ENCODE results near the gene KRTAP10-2. TPM values are rescaled to one million over a fixed set of nuclear protein-coding genes. Genes with fewer than 3 reads are reported as not detected.

Gene KRTAP10-2
- total and polyA plus RNA-seq, 7 donors = not detected

GRCh38 chr21:44525391-44526095 is 25.8 kb downstream of the KRTAP10-2 start:
- DNase-seq = peak in 1 of 2 donors; percentile 33
- WGBS, 3 donors = 80 to 83% (median 81%) methylated on average over 20 of the region's 20 CpGs
- intact Hi-C loops (cut with DNase I) = no loop called here

GRCh38 chr21:44524414-44525371 is 26.6 kb downstream of the KRTAP10-2 start:
- H3K4me3 ChIP-seq = no peak overlapping the region
- H3K36me3 ChIP-seq (ENCODE audit: insufficient read depth in 1 of 2, low read depth in 1 of 2) = no peaks in the 10 kb centered on the region
- no peaks in the 10 kb centered on the region for H3K4me1 ChIP-seq
- DNase-seq (no peak), ATAC-seq (no peak)
- no peaks in the 10 kb centered on the region for H3K9me3 ChIP-seq
- no peak overlapping the region for H3K27ac ChIP-seq
- TF ChIP-seq CTCF (IDR thresholded peaks at IDR 0.05) = no peak
- peaks cover 0 to 20% (median 10%) of the 10 kb centered on the region in 3 donors for H3K27me3 ChIP-seq (ENCODE audit: insufficient read depth in 3 of 3, low read length in 2 of 3)
- 78 to 87% (median 80%) methylated on average over 2 of the region's 2 CpGs for WGBS, 3 donors
- intact Hi-C loops (cut with DNase I) = no loop called here

More at GRCh38 chr21:44525391-44526095, 25.8 kb downstream of the KRTAP10-2 start:
- peaks cover 0 to 22% (median 5%) of the 10 kb centered on the region in 3 donors for H3K27me3 ChIP-seq (ENCODE audit: insufficient read depth in 3 of 3, low read length in 2 of 3)
- no peaks in the 10 kb centered on the region for H3K36me3 ChIP-seq (ENCODE audit: insufficient read depth in 1 of 2, low read depth in 1 of 2)
- no peaks in the 10 kb centered on the region for H3K4me1 ChIP-seq
- no peaks in the 10 kb centered on the region for H3K9me3 ChIP-seq
- H3K27ac ChIP-seq = no peak overlapping the region
- ATAC-seq = no peak
- no peak for TF ChIP-seq CTCF (IDR thresholded peaks at IDR 0.05)
- H3K4me3 ChIP-seq = no peak overlapping the region

- Histone ChIP-seq H3K9me3 (no peaks in the 10 kb centered on the region), H3K27ac (no peak overlapping the region), H3K4me1 (no peaks in the 10 kb centered on the region), H3K4me3 (no peak overlapping the region), H3K36me3 (ENCODE audit: insufficient read depth in 1 of 2, low read depth in 1 of 2) (no peaks in the 10 kb centered on the region), H3K27me3 (ENCODE audit: insufficient read depth in 3 of 3, low read length in 2 of 3) (peaks cover 0 to 20% (median 10%) of the 10 kb centered on the region in 3 donors)
- no peak for ATAC-seq
- TF ChIP-seq CTCF (IDR thresholded peaks at IDR 0.05) = no peak
- intact Hi-C loops (cut with DNase I) = no loop called here
- DNase-seq = no peak
- 64 to 90% (median 87%) methylated on average over 1 of the region's 1 CpG for WGBS, 3 donors
Measured at GRCh38 chr21:44523567-44524413, 27.5 kb downstream of the KRTAP10-2 start.

GRCh38 chr21:44522753-44523204 is 28.5 kb downstream of the KRTAP10-2 start:
- Histone ChIP-seq H3K4me1 (no peaks in the 10 kb centered on the region), H3K4me3 (no peak overlapping the region), H3K27me3 (ENCODE audit: insufficient read depth in 3 of 3, low read length in 2 of 3) (peaks cover 0 to 17% (median 12%) of the 10 kb centered on the region in 3 donors), H3K36me3 (ENCODE audit: insufficient read depth in 1 of 2, low read depth in 1 of 2) (no peaks in the 10 kb centered on the region), H3K9me3 (no peaks in the 10 kb centered on the region), H3K27ac (no peak overlapping the region)
- no peak for DNase-seq
- no peak for ATAC-seq
- no peak for TF ChIP-seq CTCF (IDR thresholded peaks at IDR 0.05)
- 0 to 17% (median 13%) methylated on average over 1 of the region's 1 CpG for WGBS, 3 donors
- intact Hi-C loops (cut with DNase I) = no loop called here
